HG03469 (cell line): ENCODE data around the gene VWA8.
A peak's percentile ranks its signal among the peaks of the same experiment; 100 is the strongest.

Source experiments
- ATAC-seq: cut with Tn5 transposase; IDR thresholded peaks from one replicate; pipeline ENCODE4 v1.9.1; 2021; ENCODE audit warnings: mild to moderate bottlenecking, moderate library complexity, moderate number of reproducible peaks; ENCODE audit not compliant: unreplicated experiment

The VWA8 gene

DNA sequence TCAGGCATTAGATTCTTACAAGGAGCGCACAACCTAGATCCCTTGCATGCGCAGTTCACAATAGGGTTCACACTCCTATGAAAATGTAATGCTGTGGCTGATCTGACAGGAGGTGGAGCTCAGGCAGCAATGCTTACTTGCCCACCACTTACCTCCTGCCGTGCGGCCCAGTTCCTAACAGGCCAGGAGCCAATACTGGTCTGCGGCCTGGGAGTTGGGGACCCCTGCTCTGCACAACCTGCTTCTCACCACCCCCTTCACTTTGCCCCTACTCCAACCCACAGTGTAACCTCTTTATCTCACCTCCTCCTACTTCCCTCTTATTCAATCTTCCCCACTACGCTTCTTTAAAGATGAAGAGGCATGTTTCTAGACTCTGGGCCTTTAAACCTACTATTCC, 263.3 kb downstream of the VWA8 start:
- ATAC-seq: no peak

DNA sequence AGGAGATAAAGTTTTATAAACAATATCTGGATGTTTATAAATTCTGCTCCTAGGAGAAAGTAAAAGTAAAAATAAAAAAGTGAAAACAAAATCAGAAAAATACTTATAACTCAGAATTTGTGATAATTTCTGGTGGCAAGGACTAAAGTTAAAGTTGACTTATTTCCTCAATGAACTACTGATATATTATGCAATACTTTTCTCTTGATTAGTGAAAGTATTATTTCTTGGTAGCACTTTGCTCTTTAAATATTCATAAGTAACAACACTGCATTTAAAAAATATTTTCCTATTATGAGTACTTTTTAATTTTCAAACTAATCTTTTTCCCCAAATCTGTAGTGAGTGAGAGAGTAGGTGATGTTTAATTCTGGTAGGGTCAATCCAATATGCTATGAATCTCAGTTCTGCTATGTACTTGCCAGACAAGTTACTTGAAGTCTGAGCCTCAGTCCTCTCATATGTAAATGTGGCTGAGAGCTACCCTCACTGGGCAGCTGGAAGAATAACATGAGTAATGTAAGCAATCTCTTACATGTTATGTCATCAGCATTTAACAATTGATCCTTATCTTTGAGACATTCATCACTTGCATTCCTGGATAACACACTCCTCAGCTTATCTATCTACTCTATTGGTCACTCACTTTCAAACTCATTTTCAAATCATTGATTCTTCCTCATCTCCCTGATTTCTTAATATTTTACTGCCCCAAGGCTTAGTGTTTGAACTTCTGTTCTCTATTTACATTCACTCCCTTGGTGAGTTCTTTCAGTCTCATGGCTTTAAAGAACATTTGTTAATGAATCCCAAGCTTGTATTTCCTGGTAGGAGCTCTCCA, 264.5 kb downstream of the VWA8 start:
- ATAC-seq: no peak

DNA sequence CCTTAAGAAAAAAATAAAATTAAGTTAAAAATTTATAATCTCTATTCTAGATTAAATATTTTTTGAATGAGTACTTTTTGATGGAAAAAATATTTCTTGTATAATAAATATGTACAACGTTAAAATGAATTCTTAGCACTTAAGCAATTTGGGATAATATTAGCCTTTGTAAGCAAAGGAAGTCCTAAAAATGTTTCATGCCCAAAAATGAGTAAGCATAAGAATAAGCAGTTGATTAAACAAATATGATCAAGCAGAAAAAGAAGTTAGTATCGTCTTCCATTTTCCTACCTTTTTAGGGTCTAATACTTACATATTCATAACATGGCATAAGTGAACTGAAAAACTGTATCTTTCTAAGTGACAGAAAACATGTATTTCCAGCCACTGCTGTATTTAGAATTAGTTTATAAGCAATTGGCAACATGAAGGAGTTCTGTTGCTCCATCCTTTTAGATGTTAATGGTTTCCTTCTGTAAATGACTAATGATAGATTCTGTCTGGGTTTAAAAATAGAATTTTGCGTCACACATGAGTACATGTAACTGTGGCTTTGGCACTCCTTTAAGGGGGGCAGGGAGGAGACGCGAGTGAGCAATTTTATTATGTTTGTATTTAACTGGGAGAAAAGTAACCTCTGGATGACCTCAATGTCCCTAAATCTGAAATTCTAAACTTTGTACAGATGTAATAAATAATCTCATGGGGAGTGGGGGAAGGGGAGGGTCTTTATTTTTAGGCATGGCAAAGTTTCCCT, 266.2 kb downstream of the VWA8 start:
- ATAC-seq: no peak

DNA sequence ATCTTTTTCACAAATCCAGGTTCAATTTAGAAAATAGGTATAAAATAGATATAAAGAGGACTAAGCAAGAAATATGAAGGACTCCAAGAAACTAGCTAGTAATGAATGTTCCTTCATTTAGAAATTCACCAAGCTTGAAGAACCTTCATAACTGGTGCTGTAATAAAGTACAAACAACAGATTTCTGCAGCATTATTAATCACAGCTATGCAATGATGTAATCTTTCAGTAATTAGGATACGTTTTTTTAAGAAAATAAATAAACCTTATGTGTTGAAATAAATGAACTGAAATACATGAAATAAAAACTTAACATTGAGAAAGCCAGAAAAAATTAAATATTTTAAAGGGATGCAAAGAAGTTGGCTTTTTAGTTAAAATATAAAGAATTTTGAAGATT, 267.5 kb downstream of the VWA8 start:
- no peak for ATAC-seq

DNA sequence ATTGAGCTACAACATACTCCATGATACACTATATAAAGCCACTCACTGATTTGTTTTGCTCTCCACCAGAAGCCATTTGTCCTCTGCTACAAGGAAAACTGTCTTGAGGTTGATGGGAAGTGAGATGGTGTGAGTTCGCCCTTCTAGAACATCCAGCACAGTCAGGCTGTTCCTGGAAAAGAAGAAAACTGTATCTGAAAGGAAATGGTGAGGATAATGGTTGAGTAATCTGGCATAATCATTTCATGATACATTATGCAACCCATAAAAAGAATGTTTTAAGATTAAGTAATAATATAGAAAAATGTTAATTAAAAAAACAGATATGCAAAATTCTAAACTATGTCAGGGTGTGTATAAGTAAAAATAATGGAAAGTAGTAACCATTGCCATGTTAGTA, 269.6 kb downstream of the VWA8 start:
- no peak for ATAC-seq

DNA sequence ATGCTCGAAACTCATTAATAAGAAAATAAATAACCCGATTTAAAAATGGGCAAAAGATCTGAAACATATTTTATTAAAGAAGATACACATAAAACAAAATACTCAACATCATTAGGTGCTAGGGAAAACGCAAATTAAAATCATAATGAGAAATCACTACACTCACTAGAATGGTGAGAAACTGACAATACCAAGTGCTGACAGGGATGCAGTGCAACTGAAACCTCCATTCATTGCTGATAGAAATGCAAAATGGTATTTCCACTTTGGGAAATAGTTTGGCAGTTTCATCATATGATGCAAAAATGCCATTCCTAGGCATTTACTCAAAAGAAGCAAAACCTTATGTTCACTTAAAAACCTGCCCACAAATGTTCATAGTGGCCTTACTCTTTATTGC, 278.1 kb downstream of the VWA8 start:
- ATAC-seq: no peak

DNA sequence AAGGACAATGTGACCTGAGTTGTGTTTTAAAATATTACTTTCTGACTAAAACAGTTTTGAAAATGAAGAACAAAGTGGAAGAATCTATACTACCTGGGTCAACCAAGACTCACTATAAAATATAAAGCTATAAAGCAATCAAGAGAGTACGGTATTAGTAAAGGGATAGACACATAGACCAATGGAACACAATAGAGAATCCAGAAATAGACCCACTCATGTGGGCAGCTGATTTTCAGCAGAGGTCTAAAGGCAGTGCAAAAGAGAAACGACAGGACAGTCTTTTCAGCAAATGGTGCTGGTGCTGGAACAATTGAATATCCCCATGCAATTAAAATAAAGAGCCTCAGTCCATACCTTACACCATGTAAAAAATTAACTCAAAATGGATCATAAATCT, 278.9 kb downstream of the VWA8 start:
- no peak for ATAC-seq

DNA sequence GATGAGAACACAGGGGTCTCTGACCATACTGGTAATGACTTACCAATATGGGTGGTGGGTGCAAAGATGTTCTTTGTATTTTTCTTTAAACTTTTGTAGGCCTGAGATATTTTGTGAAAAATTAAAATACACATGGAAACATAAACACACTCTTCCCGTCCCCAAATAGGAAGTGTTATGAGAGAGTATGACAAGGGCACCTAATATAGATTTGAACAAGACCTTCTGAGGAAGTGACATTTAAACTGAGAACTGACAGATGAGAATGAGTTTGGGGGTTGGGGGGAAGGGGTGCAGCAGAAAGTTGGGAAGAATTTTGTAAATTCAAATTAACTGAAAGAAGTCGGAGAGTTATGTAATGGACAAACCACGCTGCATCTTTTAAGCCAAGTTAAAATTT, 279.3 kb downstream of the VWA8 start:
- no peak for ATAC-seq

DNA sequence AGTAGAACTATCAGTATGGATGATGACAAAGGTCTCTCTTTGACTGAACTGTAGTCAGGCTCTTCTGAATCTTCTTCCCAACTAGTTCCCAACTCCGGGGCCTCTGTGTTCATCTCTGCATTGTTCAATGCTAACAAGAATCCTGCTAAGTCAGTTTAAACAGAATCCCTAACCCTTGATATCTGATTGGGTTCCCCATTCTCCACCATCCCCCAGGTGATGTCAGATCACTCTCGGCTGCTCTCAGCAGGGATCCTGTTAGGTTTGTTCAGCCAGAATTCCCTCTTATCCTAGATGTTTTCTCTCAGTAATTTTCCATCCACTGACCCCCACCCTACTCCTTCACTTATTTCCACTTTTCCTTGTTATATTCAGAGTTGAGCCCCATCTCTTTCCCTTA, 280.0 kb downstream of the VWA8 start:
- ATAC-seq: no peak

DNA sequence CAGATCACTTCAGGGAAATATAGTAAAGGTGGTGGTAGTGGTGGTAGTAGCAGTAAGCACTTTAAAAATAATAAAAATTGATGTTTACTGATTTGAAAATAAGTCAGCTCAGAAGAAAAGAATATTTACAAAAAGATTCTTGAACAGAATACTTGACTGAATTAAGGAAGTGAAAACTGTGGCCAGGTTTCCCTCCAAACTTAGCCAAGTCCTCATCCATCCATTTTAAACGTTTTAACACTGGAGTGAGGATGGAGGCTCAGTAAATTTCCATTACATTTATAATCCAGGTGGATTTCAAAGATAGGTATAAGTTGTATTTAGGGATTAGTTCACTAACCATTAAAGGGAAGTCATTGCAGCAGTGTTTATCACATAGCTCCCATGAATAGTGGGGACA, 282.1 kb downstream of the VWA8 start:
- no peak for ATAC-seq

DNA sequence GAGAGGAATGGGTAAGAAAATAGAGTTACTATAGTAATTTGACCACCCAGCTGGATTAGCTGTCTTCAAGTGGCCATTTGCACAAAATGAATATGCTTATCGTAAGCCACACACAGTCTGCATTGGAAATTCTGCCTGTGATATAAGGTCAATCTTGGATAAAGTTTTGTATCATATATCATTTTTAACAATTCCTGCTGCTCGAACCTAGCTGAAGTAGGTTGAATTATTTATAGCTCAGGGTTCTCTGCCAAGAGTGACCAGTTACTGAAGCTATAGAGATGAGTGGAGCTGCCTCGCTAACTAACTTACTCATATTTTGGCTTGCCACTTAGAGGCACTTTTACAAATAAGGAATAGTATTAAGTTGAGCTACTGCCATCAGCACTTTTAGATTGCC, 282.7 kb downstream of the VWA8 start:
- ATAC-seq: no peak

DNA sequence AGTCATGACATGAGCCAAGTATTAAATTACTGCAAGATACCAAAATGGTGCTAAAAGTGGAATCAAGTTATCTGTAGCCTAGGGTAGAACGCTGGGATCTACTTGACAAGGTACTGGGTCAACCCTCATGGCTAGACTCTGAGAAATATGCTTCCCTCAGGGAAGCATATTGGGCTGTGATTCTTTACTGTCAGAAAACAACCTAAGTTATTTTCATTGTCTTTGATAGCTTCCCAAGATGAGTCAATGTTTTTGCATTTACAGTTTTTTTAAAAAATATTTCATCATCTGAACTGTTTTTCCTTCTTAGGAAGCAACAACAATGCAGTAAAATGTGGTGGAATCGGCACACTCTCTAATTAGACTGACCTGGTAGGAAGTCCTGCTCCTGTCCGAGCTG, 285.6 kb downstream of the VWA8 start:
- ATAC-seq: no peak

DNA sequence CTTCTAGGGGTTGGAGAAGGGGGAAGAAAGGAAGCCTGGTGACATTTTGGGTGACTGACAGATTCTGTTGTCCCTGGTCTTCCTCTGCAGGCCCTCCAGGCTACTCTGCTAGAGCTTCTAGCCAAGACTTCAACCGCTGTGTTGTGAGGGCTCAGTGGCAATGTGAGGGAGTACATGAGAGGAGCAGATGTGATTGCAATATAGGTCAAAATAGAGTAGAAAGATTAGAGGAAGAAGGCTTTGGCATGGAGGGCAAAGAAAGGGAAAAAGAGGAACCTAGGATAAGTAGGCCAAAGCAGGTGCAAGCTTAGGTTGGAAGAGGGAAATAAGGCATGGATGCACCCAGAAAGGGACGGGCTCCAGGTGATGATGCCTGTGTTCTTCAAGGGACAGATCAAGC, 286.7 kb downstream of the VWA8 start:
- no peak for ATAC-seq

DNA sequence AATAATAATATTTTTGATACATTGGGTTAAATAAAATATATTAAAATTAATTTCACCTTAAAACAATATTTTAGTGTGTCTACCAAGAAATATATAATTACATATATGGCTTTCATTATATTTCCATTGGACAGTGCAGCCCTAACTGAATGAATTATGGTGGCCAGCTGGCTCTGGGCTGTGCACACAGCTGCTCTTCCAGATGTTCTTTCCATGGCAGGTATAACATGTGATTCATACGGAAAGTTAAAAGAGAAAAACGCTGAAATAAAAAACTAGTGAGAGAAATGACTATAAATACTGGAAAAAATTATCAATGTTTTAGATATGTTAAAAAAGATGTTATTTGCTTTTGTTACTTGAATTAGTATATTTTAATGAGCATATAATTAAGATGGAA, 287.3 kb downstream of the VWA8 start:
- ATAC-seq: no peak

DNA sequence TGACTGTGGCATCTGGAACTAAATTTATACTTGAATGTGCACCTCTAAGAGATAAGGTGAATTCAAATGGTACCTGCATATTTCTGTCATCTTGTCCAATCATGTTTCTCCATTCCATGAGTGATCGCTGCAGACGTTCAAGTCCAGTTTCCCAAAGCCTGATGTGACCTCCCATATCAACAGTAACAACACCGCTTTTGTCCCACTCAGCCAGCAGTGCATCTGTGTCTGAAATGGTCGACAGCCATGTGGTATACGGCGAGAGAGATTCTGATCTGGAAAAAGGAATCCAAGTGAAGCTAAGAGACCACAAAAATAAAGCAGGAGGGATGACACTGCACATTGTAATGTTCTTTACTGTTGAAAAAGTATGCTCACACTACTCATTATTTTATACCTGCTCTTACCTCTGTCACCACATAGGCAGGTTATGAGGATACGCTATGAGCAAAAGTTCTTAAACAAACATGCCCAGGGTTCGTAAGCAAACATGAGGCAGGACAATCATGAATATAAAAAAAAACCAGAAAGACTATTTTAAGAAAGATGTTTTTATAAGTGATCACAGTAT, 290.0 kb downstream of the VWA8 start:
- ATAC-seq: no peak

DNA sequence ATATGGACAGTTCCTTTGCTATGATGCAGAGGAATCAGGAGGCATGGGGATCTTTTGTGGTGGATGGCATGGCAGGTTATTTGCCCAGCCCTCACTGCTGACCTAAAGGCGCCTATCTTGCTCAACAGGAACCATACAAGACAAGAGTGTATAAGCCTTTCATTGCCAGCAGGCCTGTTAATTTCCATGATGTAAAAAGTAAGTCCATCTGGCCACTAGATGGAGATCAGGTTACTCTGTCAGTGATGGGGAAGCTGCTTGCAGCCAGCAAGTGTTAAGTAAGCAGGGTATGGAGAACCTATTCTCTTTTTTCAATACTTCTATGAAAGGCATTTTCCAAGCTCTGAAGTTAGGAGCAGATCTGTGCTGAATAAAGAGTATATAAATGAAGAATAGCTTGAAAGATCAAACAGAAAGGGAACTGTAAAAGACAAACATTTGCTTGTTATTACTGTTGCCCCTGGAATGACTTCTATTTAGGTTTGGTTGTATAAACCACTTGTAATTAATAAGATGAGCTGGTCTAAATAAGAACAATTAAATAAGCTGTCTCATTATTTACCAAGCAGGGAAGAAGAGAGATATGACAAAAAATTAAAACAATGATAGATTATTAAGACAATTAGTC, 292.7 kb downstream of the VWA8 start:
- ATAC-seq: peak; percentile 85

DNA sequence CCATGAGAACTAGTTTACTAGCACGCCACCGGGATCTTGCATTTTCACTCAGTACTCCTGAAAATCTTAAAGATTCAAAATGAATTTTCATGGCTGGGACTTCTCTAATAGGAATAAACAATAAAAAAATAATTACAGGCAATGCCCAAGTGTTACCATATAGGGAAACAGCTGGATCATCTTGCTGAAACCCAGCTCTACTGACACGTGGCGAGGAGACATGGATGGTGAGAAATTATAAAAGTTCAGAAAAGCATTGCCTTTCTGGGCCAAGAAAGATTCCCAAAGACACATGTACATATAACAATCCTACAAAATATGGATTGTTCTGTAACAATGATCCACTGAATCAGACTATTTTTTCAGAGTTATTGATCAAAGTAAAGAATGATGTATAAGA, 294.3 kb downstream of the VWA8 start:
- no peak for ATAC-seq

DNA sequence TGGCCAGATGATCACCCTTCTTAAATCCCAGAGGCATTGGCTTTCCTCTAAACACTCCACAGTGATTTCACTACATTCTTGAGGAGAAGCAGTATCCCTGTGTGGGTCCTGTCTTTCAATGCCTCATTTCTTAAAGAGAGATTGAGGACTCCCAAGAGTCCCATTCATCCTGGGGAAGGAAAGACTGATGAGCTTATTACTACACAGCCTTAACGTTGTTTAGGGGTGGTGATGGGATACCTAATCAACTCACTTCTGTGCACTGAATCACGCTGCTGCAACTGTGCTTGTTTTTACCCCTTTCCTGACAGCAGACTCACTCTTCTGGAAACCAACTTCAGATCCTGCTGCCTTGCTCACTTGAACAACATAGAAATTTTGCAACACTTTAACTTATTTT, 300.5 kb downstream of the VWA8 start:
- no peak for ATAC-seq

DNA sequence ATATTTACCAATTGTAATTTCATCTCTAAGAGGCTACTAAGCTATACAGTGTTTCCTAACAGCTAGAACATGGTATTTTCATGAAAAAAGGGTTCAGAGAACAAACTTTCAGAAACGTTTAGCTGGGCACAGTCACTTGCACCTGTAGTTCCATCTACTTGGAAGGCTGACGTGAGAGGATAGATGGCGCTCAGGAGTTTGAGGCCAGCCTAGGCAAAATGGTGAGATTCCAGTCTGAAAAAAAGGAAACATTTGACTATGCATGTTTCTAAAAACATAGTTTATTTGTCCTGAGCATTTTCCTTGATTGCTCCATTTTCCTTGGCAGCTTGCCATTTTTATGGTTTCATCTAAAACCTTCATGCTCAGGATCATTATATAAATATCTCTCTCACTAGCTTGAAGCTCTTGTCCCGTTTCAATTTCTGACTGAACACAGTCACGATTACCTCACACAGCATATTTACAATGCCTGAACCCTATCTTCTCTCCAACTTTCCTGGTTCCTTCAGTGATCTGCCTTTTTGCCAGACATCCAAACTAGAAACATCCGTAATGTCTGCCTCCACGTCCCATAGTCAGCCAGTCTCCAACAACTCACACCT, 302.8 kb downstream of the VWA8 start:
- no peak for ATAC-seq

DNA sequence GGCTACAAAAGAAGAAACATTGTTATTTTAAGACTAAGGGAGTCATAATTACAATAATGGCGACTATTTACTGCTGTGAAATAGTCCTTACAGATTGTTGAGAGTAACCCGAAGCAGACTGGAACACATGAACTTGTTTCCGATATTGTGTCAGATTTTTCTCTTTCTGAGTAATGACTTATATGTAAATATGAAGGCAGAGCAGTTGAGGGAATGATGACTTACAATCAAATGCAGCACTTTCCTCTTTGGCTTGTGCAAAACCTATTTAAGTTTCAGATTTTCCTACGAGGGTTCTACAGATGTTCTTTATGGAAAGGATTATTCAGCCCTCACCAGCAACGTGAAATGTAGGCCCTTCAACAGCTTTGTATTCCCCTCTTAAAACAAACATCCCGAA, 304.9 kb downstream of the VWA8 start:
- no peak for ATAC-seq

DNA sequence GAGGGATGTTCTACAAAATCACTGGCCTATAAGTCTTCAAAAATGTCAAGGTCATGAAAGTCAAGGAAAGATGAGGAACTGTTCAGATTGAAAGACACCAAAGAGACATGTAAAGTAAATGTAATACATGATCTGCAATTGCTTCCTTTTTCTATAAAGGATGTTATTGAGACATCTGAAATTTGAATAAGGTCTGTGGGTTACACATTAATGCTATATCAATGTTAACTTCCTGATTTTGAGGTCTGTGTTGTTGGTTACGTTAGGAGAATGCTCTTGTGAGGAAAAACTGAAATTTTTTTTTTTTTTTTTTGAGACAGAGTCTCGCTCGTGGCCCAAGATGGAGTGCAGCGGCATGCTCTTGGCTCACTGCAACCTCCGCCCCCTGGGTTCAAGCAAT, 306.1 kb downstream of the VWA8 start:
- ATAC-seq: no peak
